Melanocyte of skin (primary cell): ENCODE measurements around the gene BROX. TPM values are rescaled to one million over a fixed set of nuclear protein-coding genes. Genes with fewer than 3 reads are reported as not detected.

Experiments used
- total RNA-seq, 2 donors: library from RNA; depleted of rRNA; stranded (reverse); fragments of >200 nt; gene quantifications; 2 replicates each; pipeline ENCODE4 v1.2.3, GENCODE V29; 2012

The BROX gene
- total RNA-seq, result 10 to 100 TPM; 56.6 to 62.6 TPM

GRCh38 chr1:222712253-222713090 is at the start of gene BROX, which contains the start of gene AIDA:
TSS of gene BROX (plus strand) at chr1:222712564. CDS start at chr1:222715700, 3,136 bp downstream.
TSS of gene AIDA (minus strand) at chr1:222712491. CDS start at chr1:222712317, 174 bp downstream.

GRCh38 chr1:222736972-222737371 is 24.6 kb downstream of the BROX start, which contains the start of gene FAM177B:
TSS of gene FAM177B (plus strand) at chr1:222737202. CDS start at chr1:222746546, 9,344 bp downstream.

Other genes with a start within 250 kb of the BROX start
- gene HHIPL2, start 164.5 kb upstream of the BROX start, total RNA-seq, result under 1 TPM in 1 of 2 donors, not detected in 1; under 0.01 TPM
- gene TAF1A, start 122.6 kb upstream of the BROX start, total RNA-seq, result 10 to 100 TPM in 1 of 2 donors, 1 to 10 TPM in 1; 7.2 to 15.0 TPM
- gene MIA3, start 94.5 kb upstream of the BROX start, total RNA-seq, result 10 to 100 TPM; 39.3 to 41.6 TPM
- 10 to 100 TPM; 27.9 to 44.6 TPM for gene AIDA, start 73 bp upstream of the BROX start, total RNA-seq
- gene FAM177B, start 24.6 kb downstream of the BROX start, total RNA-seq, result under 1 TPM in 1 of 2 donors, not detected in 1; under 0.01 TPM
- 10 to 100 TPM in 1 of 2 donors, 1 to 10 TPM in 1; 10.0 to 11.4 TPM for gene DISP1, start 102.5 kb downstream of the BROX start, total RNA-seq